ENCODE results near the gene ZBTB2.
"Not testable (repeated sequence)": the region's sequence is repeated elsewhere in the genome, so short reads cannot be mapped to it uniquely, and the experiment has no call there.

The ZBTB2 gene

GRCh38 chr6:151326116-151326825, 65.1 kb downstream of the ZBTB2 start:
- DNase-seq, result no peak

- DNase-seq, result peak; percentile 11
Observed at GRCh38 chr6:151325075-151326050, 66.0 kb downstream of the ZBTB2 start.

- DNase-seq, result no peak
Observed at GRCh38 chr6:151324488-151324825, 66.9 kb downstream of the ZBTB2 start.

GRCh38 chr6:151323791-151324487, 67.4 kb downstream of the ZBTB2 start:
- DNase-seq, result peak; percentile 70

GRCh38 chr6:151322570-151322969, 68.8 kb downstream of the ZBTB2 start:
- no peak for DNase-seq

GRCh38 chr6:151321438-151321837, 69.9 kb downstream of the ZBTB2 start:
- no peak for DNase-seq

GRCh38 chr6:151320140-151320539, 71.2 kb downstream of the ZBTB2 start:
- DNase-seq, result no peak

GRCh38 chr6:151317995-151318365, 73.4 kb downstream of the ZBTB2 start:
- no peak for DNase-seq

GRCh38 chr6:151317103-151317994, 74.0 kb downstream of the ZBTB2 start:
- DNase-seq, result no peak

- not testable (repeated sequence) for DNase-seq
Observed at GRCh38 chr6:151315661-151316060, 75.7 kb downstream of the ZBTB2 start.
